Astrocyte (in vitro differentiated cells and primary cell): Measurements from ENCODE around the gene BBIP1. TPM values are rescaled to one million over a fixed set of nuclear protein-coding genes. Genes with fewer than 3 reads are reported as not detected.

Experiments used
- DNase-seq: peaks from one replicate; pipeline ENCODE4 v3.0.0-alpha.2; 2010; ENCODE audit warnings: low read depth
- FAIRE-seq: peaks from 2 replicates; lab custom pipeline; 2011; peaks lifted over from hg19 to GRCh38; lab: Jason Lieb, UNC
- H2AFZ ChIP-seq: 2 replicates; pipeline ENCODE4 v1.6.0; 2012; ENCODE audit warnings: low read depth, low read length, inconsistent platforms
- H3K27ac ChIP-seq: 2 replicates; pipeline ENCODE4 v1.5.1; 2011; ENCODE audit warnings: low read depth, low read length, inconsistent platforms
- H3K27me3 ChIP-seq: 2 replicates; pipeline ENCODE4 v1.6.0; 2011; ENCODE audit warnings: low read length, inconsistent platforms; ENCODE audit not compliant: insufficient read depth
- H3K36me3 ChIP-seq: 2 replicates; pipeline ENCODE4 v1.5.1; 2011; ENCODE audit warnings: low read length, inconsistent platforms; ENCODE audit not compliant: insufficient read depth
- H3K4me1 ChIP-seq: 2 replicates; pipeline ENCODE4 v1.5.1; 2011; ENCODE audit warnings: low read length, inconsistent platforms; ENCODE audit not compliant: insufficient read depth
- H3K4me2 ChIP-seq: 2 replicates; pipeline ENCODE4 v1.6.0; 2012; ENCODE audit warnings: low read length, inconsistent platforms
- H3K4me3 ChIP-seq: 2 replicates; pipeline ENCODE4 v1.5.1; 2011; ENCODE audit warnings: low read depth, mild to moderate bottlenecking, low read length, inconsistent platforms; ENCODE audit not compliant: insufficient read depth
- H3K79me2 ChIP-seq: 2 replicates; pipeline ENCODE4 v1.6.0; 2012; ENCODE audit warnings: mild to moderate bottlenecking, low read length, inconsistent platforms; ENCODE audit not compliant: insufficient read depth
- H3K9ac ChIP-seq: 2 replicates; pipeline ENCODE4 v1.6.0; 2012; ENCODE audit warnings: mild to moderate bottlenecking, low read length, inconsistent platforms
- H3K9me3 ChIP-seq: 2 replicates; pipeline ENCODE4 v1.5.1; 2012; ENCODE audit warnings: low read depth, mild to moderate bottlenecking, low read length, inconsistent platforms; ENCODE audit not compliant: insufficient read depth
- H4K20me1 ChIP-seq: 2 replicates; pipeline ENCODE4 v1.6.0; 2012; ENCODE audit warnings: low read length, inconsistent platforms; ENCODE audit not compliant: insufficient read depth
- H3K27ac Mint-ChIP-seq: one replicate; pipeline ENCODE4 v1.8.0; 2021; ENCODE audit warnings: mild to moderate bottlenecking, mixed read lengths; ENCODE audit not compliant: unreplicated experiment
- H3K27me3 Mint-ChIP-seq: one replicate; pipeline ENCODE4 v1.8.0; 2021; ENCODE audit warnings: low read depth, mixed read lengths; ENCODE audit not compliant: unreplicated experiment
- H3K36me3 Mint-ChIP-seq: one replicate; pipeline ENCODE4 v1.8.0; 2021; ENCODE audit warnings: low read depth, mixed read lengths; ENCODE audit not compliant: unreplicated experiment
- H3K4me1 Mint-ChIP-seq: one replicate; pipeline ENCODE4 v1.8.0; 2021; ENCODE audit warnings: low read depth, mixed read lengths; ENCODE audit not compliant: unreplicated experiment
- H3K4me3 Mint-ChIP-seq: one replicate; pipeline ENCODE4 v1.8.0; 2021; ENCODE audit warnings: mild to moderate bottlenecking, moderate library complexity, mixed read lengths; ENCODE audit not compliant: unreplicated experiment
- H3K9me3 Mint-ChIP-seq: one replicate; pipeline ENCODE4 v1.8.0; 2021; ENCODE audit warnings: mild to moderate bottlenecking, mixed read lengths; ENCODE audit not compliant: unreplicated experiment
- EZH2 ChIP-seq: IDR thresholded peaks from 2 replicates; pipeline ENCODE4 v1.6.1; 2012; ENCODE audit warnings: mild to moderate bottlenecking, low read length, inconsistent platforms; ENCODE audit not compliant: insufficient read depth
- total RNA-seq: library from RNA; stranded (reverse); gene quantifications from 2 replicates; pipeline ENCODE4 v1.2.1, GENCODE V29; 2021
- TF ChIP-seq, protein P1 (sequence below): IDR thresholded peaks from 2 replicates; pipeline ENCODE4 v1.5.1; 2011; ENCODE audit warnings: low read depth, mild to moderate bottlenecking, inconsistent platforms, low read length, moderate library complexity; ENCODE audit not compliant: insufficient read depth

Gene BBIP1
- total RNA-seq, 1 donor from 2014 or later: 24.1 TPM

DNA sequence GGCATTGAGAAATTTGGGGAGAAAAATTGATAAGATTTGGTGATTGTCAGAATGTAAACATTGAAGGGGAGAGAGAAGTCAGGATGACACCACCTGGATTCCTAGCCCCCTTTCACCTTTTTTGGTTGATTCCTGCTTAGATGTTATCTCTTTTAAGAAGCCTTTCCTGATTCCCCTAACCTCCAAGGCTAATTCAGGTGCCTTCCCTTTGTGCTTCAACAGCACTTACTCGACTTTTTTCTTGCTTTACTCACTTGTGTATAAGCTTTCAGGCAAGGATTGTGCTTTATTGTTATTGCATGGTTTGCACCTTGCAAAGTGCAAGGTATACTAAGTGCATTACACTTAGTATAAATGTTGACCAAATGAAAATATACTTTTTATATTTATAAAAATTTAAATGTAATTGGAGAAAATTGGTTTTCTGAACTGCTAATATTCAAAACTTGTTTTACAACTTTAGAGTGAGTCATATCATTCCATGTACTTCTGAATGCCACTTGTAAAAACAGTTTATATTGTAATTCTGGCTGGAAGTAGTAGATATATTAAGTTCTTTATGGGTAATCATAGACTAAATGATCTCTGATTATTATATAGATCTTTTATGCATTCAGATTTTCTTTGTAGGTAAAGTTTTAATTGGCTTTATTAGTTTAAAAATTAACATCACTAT, 13.7 kb upstream of the BBIP1 start:
- H3K79me2 ChIP-seq: peaks cover 100% of the 10 kb centered on the region
- no peaks in the 10 kb centered on the region for H3K36me3 ChIP-seq
- H3K9me3 Mint-ChIP-seq: no peaks in the 10 kb centered on the region
- H3K27ac Mint-ChIP-seq: no peak overlapping the region
- H3K36me3 Mint-ChIP-seq: no peaks in the 10 kb centered on the region
- no peak for FAIRE-seq
- no peak for DNase-seq
- H3K4me3 ChIP-seq: no peak overlapping the region
- no peak overlapping the region for H3K4me2 ChIP-seq
- H3K4me1 ChIP-seq: no peaks in the 10 kb centered on the region
- H3K9ac ChIP-seq: no peak overlapping the region
- H3K27me3 ChIP-seq: no peaks in the 10 kb centered on the region
- no peak overlapping the region for H3K27ac ChIP-seq
- H2AFZ ChIP-seq: no peak overlapping the region
- no peak overlapping the region for H3K4me3 Mint-ChIP-seq
- no peaks in the 10 kb centered on the region for H3K9me3 ChIP-seq
- TF ChIP-seq EZH2: no peak
- TF ChIP-seq, protein P1, sequence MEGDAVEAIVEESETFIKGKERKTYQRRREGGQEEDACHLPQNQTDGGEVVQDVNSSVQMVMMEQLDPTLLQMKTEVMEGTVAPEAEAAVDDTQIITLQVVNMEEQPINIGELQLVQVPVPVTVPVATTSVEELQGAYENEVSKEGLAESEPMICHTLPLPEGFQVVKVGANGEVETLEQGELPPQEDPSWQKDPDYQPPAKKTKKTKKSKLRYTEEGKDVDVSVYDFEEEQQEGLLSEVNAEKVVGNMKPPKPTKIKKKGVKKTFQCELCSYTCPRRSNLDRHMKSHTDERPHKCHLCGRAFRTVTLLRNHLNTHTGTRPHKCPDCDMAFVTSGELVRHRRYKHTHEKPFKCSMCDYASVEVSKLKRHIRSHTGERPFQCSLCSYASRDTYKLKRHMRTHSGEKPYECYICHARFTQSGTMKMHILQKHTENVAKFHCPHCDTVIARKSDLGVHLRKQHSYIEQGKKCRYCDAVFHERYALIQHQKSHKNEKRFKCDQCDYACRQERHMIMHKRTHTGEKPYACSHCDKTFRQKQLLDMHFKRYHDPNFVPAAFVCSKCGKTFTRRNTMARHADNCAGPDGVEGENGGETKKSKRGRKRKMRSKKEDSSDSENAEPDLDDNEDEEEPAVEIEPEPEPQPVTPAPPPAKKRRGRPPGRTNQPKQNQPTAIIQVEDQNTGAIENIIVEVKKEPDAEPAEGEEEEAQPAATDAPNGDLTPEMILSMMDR: no peak
- peaks cover 74% of the 10 kb centered on the region for H4K20me1 ChIP-seq
- H3K4me1 Mint-ChIP-seq: no peaks in the 10 kb centered on the region
- H3K27me3 Mint-ChIP-seq: no peaks in the 10 kb centered on the region

DNA sequence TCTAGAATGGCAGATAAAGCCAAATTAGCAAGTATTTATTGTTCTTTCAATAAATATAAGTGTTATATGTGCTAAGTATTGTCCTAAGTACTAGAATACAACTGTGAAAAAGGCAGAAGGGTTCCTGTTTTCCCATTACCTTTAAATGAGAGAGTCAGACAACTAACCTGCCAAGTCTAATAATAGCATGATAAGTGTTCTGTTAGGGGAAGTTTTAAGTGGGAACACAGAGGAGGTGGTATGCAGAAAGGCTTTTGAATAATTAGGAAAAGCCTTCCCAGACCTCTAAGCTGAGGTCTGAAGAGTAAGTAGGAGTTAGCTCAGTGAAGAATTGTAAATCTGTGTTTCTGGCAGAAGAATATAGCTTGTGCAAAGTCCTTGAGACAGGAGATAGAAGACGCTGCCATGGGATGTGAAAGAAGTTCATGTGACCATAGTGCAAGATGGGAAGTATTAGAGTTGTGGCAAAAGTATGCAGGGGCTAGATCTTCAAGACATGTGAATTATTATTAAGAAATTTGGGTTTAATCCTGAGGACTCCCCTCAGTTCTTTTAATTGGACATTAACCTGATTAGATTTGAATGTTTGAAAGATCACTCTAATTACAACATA, 12.9 kb upstream of the BBIP1 start:
- Mint-ChIP-seq H3K9me3 (no peaks in the 10 kb centered on the region), H3K27ac (no peak overlapping the region), H3K4me3 (no peak overlapping the region), H3K36me3 (no peaks in the 10 kb centered on the region), H3K27me3 (no peaks in the 10 kb centered on the region), H3K4me1 (no peaks in the 10 kb centered on the region)
- Histone ChIP-seq H3K9ac (no peak overlapping the region), H3K27ac (no peak overlapping the region), H3K4me1 (no peaks in the 10 kb centered on the region), H4K20me1 (peaks cover 73% of the 10 kb centered on the region), H3K36me3 (no peaks in the 10 kb centered on the region), H2AFZ (no peak overlapping the region), H3K4me3 (no peak overlapping the region), H3K9me3 (no peaks in the 10 kb centered on the region), H3K79me2 (peaks cover 100% of the 10 kb centered on the region), H3K4me2 (no peak overlapping the region), H3K27me3 (no peaks in the 10 kb centered on the region)
- FAIRE-seq (no peak), DNase-seq (no peak)
- TF ChIP-seq EZH2: no peak
- TF ChIP-seq, protein P1: no peak

DNA sequence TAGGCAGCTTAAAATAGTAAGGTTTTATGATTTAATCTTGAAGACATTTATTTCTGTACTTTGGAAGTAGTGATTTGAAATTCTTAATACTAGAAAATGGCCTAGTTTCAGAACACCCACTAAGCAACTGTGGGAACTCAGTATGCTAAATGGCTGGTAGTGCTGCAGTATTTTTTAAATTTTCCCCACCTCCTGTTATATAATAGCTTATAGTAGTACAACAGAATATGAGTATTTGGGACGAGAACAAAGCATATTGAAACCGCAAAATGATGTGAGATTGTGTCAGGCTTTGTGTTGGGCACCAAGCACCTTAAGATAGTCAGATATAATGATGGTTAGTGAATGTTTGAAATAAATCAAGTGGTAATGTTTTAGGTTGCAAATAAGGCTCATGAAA, 8.5 kb upstream of the BBIP1 start:
- H3K4me2 ChIP-seq: no peak overlapping the region
- FAIRE-seq (no peak), DNase-seq (no peak)
- no peaks in the 10 kb centered on the region for H3K27me3 ChIP-seq
- Mint-ChIP-seq H3K36me3 (no peaks in the 10 kb centered on the region), H3K4me1 (peaks cover 13% of the 10 kb centered on the region), H3K4me3 (no peak overlapping the region), H3K27me3 (no peaks in the 10 kb centered on the region), H3K27ac (no peak overlapping the region), H3K9me3 (no peaks in the 10 kb centered on the region)
- TF ChIP-seq EZH2: no peak
- TF ChIP-seq, protein P1: no peak
- H2AFZ ChIP-seq: no peak overlapping the region
- no peak overlapping the region for H3K4me3 ChIP-seq
- peaks cover 100% of the 10 kb centered on the region for H3K79me2 ChIP-seq
- H3K4me1 ChIP-seq: no peaks in the 10 kb centered on the region
- peaks cover 74% of the 10 kb centered on the region for H4K20me1 ChIP-seq
- H3K27ac ChIP-seq: no peak overlapping the region
- no peaks in the 10 kb centered on the region for H3K36me3 ChIP-seq
- no peaks in the 10 kb centered on the region for H3K9me3 ChIP-seq
- H3K9ac ChIP-seq: no peak overlapping the region
